HG03097 (cell line): ENCODE results near the gene PLEKHM3.

Experiments used
- ATAC-seq: cut with Tn5 transposase; IDR thresholded peaks from one replicate; pipeline ENCODE4 v1.9.1; 2021; ENCODE audit not compliant: unreplicated experiment, low FRiP score

Gene PLEKHM3

GRCh38 chr2:207995887-207996286 lies 29.4 kb downstream of the PLEKHM3 start:
- no peak for ATAC-seq

GRCh38 chr2:207993151-207993763 lies 32.1 kb downstream of the PLEKHM3 start:
- ATAC-seq, result no peak

GRCh38 chr2:207991944-207992343 lies 33.4 kb downstream of the PLEKHM3 start:
- ATAC-seq, result no peak

GRCh38 chr2:207990784-207991183 lies 34.5 kb downstream of the PLEKHM3 start:
- ATAC-seq, result no peak

GRCh38 chr2:207988975-207989374 lies 36.4 kb downstream of the PLEKHM3 start:
- no peak for ATAC-seq

- ATAC-seq, result peak; percentile 41
Measured at GRCh38 chr2:207987025-207987716, 38.2 kb downstream of the PLEKHM3 start.

GRCh38 chr2:207984765-207985480 lies 40.4 kb downstream of the PLEKHM3 start:
- ATAC-seq, result no peak

GRCh38 chr2:207983641-207984042 lies 41.7 kb downstream of the PLEKHM3 start:
- ATAC-seq, result peak; percentile 50

GRCh38 chr2:207978177-207978948 lies 47.0 kb downstream of the PLEKHM3 start:
- no peak for ATAC-seq

GRCh38 chr2:207975921-207976320 lies 49.4 kb downstream of the PLEKHM3 start:
- no peak for ATAC-seq

- ATAC-seq, result no peak
Measured at GRCh38 chr2:207974216-207974605, 51.1 kb downstream of the PLEKHM3 start.

GRCh38 chr2:207970826-207971180 lies 54.5 kb downstream of the PLEKHM3 start:
- no peak for ATAC-seq

GRCh38 chr2:207970147-207970825 lies 55.0 kb downstream of the PLEKHM3 start:
- no peak for ATAC-seq

- no peak for ATAC-seq
Measured at GRCh38 chr2:207969249-207969648, 56.1 kb downstream of the PLEKHM3 start.

- ATAC-seq, result no peak
Measured at GRCh38 chr2:207967121-207967520, 58.2 kb downstream of the PLEKHM3 start.

GRCh38 chr2:207960911-207961310 lies 64.4 kb downstream of the PLEKHM3 start:
- no peak for ATAC-seq

- no peak for ATAC-seq
Measured at GRCh38 chr2:207960090-207960489, 65.2 kb downstream of the PLEKHM3 start.

- no peak for ATAC-seq
Measured at GRCh38 chr2:207956771-207957170, 68.6 kb downstream of the PLEKHM3 start.

GRCh38 chr2:207955456-207955855 lies 69.9 kb downstream of the PLEKHM3 start:
- ATAC-seq, result no peak

GRCh38 chr2:207953354-207953753 lies 72.0 kb downstream of the PLEKHM3 start:
- no peak for ATAC-seq
